Activated CD4-positive, alpha-beta T cell treated with anti-CD3 and anti-CD28 coated beads, Interleukin-2, Interleukin-4, amounts not matched to agents 100 ng/mL and 50 ng/mL, durations not matched to agents 16 hours and 8 hours (primary cell): ENCODE results near the gene MLH3.

ENCODE experiments used
- DNase-seq: peaks from one replicate; pipeline ENCODE4 v3.0.0-alpha.2; 2020; ENCODE audit warnings: low spot score

Gene MLH3

GRCh38 chr14:74965486-74966153, 85.6 kb downstream of the MLH3 start:
- DNase-seq: no peak

GRCh38 chr14:74964787-74965485, 86.3 kb downstream of the MLH3 start:
- DNase-seq: no peak
